GM19023 (cell line): Measurements from ENCODE around the gene SIAE.

Experiments used
- ATAC-seq: cut with Tn5 transposase; IDR thresholded peaks from one replicate; pipeline ENCODE4 v1.9.1; 2021; ENCODE audit warnings: mild to moderate bottlenecking, moderate library complexity; ENCODE audit not compliant: unreplicated experiment

Gene SIAE

DNA sequence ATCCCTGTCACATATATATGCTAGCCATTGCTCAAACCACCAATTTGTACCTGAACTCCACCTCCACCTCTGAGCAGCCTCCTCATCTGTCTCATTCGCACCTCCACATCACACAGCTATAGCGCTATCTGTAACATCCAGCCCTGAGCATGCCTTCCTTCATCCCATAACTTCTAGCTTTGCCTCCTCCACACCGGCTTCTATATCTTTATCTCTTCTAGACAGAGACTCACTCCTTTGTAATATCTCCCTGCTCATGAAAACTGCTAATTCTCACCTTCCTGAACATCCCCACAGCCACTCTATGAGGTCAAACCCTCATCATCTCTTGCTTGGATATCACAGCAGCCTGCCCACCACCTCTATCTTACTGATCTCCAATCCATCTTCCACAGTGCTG lies 5.9 kb downstream of the SIAE start:
- no peak for ATAC-seq

DNA sequence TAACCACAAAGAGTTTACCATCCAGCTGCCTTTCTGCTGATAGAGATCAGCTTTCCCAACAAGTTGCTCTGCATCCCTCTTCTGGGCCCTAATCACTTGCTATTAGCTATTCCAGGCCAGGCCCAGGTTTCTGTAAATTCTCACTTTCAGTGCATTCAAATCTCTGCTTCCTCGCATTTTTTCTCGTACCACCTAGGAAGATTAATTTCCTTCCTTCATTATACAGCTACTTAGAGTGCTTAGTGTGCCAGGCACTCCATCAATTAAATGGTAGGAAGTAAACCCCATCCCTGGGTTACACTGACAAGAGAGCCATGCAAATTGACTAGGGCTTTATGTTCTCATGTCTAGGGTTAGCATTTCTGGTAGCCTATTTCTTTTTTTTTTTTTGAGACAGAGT lies 9.7 kb downstream of the SIAE start:
- no peak for ATAC-seq

DNA sequence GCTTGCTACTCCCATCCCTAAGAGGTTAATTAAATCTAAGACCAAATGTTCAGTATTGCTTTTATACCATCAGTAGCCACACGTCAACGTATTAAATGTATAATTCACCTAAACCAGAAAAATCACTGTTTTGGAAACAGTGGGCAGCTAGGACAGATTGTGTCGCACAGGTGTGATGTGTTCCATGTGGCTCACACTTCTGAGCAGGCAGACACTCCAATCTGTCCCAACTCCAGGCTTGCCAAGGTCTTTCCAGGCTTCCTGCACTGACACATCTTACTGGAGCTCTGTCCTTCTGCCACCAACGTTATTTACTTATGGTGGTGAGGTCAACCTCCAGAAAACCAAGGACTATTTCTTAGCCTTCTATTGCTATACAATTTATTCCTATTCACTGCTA lies 11.4 kb downstream of the SIAE start:
- ATAC-seq: no peak

DNA sequence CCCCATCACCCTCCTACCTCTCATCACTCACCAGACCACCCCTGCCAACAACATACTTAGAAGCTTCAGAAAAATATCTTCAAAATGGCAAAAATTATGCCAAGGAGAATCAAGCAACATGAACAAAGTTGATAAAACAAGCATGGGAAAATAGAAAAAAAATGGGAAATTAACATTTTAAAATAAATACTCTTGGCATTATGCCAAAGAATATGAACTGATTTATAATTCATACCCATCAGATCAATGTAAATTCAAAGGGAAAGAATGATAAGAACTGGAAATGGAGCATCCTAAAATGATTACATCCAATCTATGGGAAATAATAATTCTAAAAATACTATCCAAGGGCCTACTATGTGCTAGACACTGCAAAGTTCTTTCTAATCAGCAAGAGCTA lies 12.0 kb downstream of the SIAE start:
- ATAC-seq: no peak

DNA sequence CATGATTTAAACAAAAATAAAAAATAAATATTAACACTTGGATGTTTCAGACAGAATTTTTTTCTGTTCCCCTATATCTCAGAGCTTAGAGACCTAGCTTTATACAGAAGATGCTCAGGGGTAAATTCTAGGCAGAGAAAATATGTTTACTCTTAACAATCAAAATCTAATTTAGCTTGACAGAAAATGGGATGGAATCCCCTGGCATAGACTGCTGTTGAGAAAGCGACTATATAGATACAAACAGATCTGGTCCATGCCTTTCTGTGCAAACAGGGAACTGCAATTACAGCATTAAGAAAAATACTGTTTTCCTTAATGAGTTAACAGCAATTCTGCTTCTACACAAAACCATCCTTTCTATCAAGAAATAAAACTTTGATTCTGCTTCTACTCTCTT lies 14.6 kb downstream of the SIAE start:
- no peak for ATAC-seq

DNA sequence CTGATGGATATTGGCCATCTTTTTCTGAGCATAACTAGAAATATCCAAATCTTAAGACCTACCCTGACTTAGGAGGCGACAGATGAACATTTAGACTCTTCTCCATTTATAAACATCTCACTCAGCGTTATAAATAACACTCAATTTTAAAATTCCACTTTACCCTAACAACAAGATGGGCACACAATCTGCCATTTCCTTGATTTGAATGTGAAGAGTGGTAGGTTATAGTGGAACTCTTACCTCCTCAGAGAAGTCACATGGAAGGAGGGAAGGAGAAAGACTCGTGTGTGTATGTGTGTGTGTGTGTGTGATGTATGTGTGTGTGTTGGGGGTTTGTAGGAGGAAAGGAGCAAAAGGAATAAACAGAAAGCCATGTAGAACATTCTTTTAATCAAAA lies 15.0 kb downstream of the SIAE start:
- no peak for ATAC-seq

DNA sequence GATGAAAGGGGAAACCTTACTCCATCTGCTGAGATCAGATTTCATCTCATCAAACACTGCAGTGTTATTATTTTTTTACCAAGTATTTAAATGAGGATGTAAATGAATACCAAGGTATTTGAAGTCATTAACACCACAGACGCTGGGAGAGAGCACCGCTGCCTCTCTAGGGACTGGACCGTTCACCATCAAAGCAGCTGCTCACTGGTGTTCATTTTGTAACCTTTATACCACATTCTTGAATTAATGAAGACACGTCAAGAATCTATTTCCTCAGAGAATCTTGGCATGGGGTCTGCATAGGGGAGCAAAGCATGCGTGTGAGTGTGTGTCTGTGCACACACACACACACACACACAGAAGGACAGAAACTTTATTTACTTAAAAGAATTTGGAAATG lies 15.6 kb downstream of the SIAE start:
- ATAC-seq: no peak

DNA sequence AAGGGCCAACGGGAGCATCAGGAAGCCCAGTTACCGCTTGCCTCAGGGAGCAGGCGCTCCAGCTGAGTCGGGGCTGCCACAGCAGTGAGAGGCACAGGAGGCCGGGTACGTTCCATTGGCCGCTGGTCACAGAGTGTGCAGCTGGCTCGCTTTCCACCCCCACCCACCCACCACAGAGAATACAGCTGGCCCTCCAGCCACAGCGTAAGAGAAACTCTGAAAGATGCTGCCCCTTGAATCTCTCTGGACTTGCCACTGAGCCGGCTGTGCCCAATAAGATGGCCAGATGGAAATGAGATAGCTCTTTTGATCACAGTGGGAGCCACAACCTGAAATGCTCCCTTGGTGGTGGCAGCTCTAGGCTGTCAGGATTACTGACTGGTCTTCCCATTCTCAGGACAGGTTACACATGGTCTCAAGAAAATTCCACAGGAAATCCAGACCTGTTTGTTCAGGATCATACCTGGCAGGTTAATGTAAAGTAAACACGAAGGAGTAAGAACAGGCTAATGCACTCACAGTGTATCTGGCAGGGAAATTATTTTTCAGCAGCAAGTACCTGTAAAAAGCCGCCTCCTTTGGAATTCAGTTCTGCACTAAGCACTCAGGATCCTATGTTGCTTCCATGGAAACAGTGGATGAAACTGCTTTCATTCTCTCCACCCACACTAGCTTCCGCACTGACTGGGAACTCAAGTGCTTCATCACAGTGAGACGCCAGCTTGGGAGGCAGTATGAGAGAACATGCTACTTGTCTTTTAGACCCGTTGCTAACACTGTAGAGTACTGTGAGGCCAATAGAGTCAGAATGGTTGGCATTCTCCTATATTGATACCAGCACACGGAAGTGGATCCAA lies 16.5 kb downstream of the SIAE start:
- ATAC-seq: no peak

DNA sequence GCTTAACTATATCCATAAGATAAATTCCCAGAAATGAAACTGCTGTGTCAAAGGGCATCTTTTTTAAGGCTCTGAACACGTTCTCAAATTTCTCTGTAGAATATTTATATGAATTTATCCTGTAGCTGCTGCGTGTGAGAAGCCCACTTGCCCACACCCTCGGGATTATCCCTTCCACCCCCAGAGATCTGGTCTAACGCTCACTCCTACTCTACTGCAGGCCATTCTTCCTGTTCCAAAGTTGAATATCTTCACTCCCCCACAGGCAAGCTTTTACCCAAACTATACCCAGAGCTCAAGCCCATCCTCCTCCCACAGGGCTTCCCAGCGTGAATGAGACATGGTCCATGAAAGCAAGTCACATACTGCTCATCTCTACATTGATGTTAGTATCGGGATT lies 24.9 kb downstream of the SIAE start:
- no peak for ATAC-seq

DNA sequence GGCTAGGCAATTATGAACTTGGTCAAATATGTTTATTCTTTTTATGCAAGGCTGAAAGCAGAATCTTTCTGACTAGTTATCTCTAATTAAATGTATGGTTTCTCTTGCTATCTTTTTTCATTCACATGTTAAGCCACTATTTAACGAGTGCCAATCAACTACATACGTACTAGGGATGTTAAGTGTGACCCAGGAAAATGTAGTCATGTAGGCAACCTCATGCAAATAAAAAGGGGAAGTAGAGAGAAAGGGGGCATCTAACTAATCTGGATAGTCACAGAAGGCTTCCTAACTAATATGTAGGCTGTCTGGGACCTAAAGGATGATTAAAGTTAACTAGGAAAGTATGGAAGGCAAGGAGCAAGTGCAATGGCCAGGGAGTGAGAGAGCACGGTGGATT lies 27.4 kb downstream of the SIAE start:
- ATAC-seq: no peak

DNA sequence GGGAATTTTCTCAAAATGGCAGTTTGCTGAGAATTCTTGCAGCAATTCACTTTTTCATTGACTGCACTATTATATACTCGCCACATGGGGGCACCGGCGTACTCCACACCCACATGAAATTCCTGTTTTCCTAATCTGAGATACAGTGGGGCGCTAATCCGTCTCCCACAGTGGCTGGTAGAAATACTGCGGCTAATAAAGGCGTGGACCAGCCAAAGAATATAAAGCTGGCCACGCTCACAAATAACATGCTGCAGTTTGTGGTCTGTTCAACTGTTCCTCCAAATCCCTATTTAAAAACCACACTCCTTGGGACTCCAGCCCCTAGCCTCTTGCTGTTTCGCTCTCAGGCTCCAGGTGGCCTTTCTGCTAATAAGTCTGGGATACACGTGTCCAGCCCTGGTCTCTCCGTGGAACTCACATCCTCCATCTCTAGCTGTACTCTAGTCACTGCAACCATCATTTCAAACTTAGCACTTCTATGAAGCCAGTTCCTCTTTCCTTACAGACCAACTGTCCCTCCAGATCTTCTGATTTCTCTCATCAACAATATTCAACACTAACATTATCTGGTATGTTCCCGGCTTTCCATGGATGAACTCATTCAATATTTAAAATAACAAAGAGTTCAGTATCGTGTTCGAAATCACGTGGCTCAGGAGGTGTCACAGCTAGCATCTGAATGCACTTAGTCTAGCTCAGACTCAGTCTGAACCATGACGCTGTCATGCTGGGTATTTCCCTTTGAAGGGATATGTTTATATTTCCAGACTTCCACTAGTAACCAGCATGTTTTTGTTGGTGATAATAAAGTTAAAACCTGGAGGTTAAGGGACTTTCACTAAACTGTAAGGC lies 28.9 kb downstream of the SIAE start:
- ATAC-seq: peak; percentile 55

DNA sequence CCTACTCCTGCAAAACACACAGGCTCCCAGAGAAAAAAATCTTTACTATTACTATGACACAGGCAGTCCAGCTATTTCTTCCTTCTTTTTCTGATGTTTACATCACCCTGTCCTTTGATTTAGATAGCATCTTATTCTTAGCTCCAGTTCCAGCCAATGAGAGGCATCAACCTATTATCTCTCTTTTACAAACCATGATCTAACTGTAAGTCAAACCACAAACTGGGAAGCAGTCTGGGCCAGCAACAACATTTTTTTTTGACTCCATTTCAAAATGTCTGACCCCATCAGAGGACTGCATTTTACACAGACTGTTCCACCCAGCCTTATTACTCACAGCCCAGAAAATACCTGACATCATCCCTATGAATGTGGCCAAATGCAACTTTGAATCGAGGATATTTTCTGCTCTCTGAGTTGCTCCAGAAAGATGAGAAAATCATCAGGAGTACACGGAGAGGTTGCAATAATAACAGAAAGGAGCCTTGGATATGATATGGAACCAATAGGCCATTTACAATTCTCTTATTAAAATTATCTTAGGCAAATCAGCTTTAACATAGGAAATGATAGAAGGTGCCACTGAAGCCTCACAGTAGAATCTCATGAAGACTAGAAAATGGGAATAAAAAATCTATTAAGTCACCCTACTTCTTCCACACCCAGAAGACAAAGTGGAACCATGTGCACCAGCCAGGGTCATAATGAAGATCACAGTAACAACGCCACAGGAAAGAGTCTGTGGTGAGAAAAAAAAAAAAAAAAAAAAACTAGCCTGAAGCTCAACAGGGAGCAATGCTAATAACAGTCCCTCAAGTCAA lies 29.7 kb downstream of the SIAE start:
- no peak for ATAC-seq

DNA sequence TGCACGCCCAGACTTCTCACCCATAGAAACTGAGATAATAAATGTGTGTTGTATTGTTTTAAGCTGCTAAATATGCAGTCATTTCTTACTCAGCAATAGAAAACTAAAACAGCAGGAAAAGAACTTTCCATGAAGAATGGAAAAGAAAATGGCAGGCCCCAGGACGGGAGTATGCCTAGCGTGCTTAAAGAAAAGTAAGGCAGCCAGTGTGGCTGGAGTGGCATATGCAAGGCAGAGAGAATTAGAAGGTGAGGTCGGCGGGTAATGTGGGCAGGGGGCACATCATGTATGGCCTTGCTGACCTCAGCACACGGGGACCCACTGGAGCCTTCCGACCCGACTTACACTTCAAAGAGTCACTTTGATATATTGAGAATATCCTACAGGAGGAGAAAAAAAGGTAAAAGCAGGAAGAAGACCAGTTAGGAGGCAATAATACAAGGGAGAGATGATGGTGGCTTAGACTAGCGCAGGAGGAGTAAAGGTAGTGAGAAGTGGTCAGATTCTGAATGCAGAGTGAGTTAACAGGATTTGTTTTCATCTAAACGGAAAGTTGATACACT lies 30.4 kb downstream of the SIAE start:
- no peak for ATAC-seq

DNA sequence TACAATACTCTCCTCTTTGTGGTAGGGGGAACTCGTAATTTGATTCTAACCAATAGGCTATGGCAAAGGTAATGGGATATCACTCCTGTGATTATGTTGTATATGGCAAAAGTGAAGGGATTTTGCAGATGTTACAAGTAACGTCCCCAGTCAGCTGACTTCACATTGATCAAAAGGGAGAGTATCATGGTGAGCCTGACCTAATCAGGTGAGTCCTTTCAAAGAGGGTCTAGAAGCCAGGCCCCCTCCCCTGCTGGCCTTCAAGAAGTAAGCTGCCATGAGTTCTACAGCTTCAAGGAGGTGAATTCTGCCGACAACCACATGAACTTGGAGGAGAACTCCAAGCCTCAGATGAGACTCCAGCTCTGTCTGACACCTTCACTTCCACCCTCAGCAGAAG lies 30.9 kb downstream of the SIAE start:
- ATAC-seq: no peak

DNA sequence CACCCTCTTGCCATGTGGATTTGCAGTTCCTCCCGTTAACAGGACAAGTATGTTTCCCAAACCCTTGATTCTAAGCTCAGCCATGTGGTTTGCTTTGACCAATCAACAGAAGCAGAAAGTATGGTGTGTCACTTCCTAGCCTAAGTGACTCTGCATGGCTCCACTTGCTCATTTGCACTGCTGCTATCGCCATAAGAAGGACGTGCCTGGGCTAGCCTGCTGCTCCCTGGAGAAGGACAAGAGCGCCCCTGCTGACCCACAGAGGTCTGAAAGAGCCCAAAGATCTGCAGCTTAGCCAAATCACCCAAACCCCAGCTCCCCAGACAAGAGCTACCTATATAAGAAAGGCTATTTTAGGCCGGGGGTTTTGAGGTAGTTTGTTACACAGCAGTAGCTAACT lies 32.9 kb downstream of the SIAE start:
- no peak for ATAC-seq

DNA sequence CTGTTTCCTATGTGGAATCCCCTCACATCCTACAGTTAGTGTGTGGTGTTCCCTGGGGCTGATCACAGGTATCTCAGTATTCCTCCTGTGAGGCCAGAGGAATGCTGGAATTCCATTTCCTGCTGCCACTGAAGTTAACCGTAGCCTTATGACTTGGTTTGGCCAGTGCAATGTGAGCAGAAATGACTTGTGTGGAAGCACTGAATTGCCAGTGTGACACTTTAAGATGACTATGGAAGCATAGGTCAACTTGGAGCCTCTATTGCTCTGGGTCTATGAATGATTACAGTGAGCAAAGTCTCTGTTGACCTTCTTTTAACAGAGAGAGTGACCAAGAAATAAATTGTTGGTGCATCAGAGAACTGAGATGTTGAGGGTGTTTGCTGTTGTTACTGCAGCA lies 34.4 kb downstream of the SIAE start:
- no peak for ATAC-seq

DNA sequence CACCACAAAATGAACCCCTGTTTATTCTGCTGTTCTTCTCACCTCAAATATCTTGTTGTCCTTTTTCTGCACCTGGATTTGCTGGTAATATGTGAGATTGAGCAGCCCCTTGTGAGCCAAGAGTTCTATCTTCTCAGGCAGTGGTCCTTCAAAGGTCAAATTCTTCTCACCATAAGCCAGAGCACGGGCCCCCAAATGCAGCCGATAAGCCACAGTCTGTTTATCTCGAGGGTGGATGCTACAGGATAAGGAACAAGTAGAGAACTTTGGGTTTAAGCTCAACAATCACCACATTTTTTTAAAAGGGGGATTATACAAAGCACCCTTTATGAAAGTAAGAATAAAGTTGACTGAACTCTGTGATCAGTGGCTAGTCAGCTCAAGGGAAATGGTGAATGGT lies 35.0 kb downstream of the SIAE start:
- no peak for ATAC-seq

DNA sequence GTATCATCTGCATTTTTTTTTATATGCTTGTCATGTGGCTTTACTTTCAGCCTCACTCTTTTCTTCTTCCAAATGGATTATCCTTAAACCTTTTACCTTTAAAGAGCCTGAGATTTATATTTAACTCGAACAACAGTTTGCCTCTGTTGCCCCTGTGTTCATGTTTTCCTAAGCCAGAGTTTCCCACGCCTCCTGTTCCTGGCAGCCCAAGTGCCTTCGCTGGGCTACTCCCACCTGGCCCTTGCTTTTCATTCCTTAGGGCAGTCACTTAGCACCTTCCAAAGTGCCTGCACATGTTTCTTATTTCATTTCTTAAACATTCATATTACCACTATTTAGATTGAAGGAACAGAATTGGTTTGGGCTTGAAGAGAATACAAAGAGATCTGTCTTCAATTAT lies 37.6 kb downstream of the SIAE start:
- no peak for ATAC-seq

DNA sequence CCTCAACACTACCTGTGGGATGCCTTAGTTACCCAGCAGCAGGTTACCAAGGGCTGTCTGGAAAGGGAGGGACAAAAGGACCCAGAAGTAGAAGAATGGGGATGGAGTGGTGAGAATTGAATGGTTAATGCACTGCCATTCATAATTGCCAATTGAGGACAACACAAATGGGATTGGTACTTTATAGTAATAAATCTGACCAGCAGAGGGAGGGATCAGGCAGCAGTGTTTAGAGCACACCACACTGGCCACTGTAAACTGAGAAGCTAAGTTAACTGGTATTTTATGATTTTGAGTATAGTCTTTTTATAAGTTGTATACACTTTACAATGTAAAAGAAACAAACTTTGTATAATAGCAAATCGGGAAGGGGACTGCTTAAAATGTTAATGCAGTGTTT lies 40.2 kb downstream of the SIAE start:
- ATAC-seq: no peak

DNA sequence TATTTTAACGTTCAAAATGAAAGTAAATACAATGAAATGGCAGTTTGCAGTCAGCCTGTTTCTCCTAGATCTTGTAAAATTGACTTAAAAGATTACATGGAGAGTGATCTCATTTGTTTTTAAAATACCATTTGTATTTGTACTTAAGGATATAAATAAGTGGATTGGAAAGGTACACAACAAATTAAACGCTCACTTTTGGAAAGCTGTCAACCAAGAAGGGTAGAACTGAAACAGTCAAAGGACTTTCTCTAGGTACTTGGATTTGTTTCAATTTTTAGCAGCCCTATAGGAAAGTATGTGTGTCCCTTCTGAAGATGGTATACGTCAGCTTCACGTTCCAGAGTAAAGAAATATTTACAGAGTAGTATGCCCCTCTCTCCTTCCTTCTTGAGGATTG lies 43.6 kb downstream of the SIAE start:
- no peak for ATAC-seq

DNA sequence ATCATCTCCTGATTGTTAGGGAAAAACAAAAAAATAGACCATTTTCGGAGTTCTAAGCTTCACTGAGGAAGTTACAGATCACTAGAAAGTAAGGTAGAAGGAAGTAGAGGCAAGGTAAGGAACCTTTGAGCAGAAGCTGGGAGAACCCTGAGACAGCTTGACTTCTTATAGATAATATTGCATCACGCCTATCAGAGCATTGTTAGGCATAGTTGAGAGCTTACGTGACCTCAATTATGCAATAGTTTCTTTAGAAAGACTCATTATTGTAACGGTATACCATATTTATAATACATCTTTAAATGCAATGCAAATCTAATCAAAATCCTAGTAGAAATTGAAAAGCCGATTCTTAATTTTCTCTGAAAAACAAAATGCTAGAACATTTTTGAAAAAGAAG lies 46.0 kb downstream of the SIAE start:
- ATAC-seq: no peak
